ENCODE measurements around the gene PHLPP2. TPM values are rescaled to one million over a fixed set of nuclear protein-coding genes. Genes with fewer than 3 reads are reported as not detected.

PHLPP2 gene
- total RNA-seq, 1 donor from 2014 or later: 6.6 TPM

GRCh38 chr16:71727551-71728324 is 3.2 kb upstream of the PHLPP2 start:
- H3K27me3 ChIP-seq (ENCODE audit: low read depth): no peaks in the 10 kb centered on the region
- no peak overlapping the region for H3K27ac ChIP-seq
- H3K4me3 ChIP-seq: no peak overlapping the region
- H3K9me3 ChIP-seq: no peaks in the 10 kb centered on the region
- no peak for TF ChIP-seq CTCF (IDR thresholded peaks at IDR 0.05)
- DNase-seq (no peak), ATAC-seq (no peak)
- intact Hi-C loops (cut with DNase I): no loop called here
- H3K36me3 ChIP-seq: peaks cover 40% of the 10 kb centered on the region
- H3K4me1 ChIP-seq: peaks cover 25% of the 10 kb centered on the region

GRCh38 chr16:71726476-71727315 is 2.2 kb upstream of the PHLPP2 start:
- DNase-seq: no peak
- no peak overlapping the region for H3K4me3 ChIP-seq
- TF ChIP-seq CTCF (IDR thresholded peaks at IDR 0.05): no peak
- H3K36me3 ChIP-seq: peaks cover 30% of the 10 kb centered on the region
- intact Hi-C loops (cut with DNase I): no loop called here
- no peaks in the 10 kb centered on the region for H3K27me3 ChIP-seq (ENCODE audit: low read depth)
- peaks cover 33% of the 10 kb centered on the region for H3K4me1 ChIP-seq
- no peaks in the 10 kb centered on the region for H3K9me3 ChIP-seq
- peak overlapping the region; percentile 36 for H3K27ac ChIP-seq
- no peak for ATAC-seq

GRCh38 chr16:71723537-71724319 is 773 bp downstream of the PHLPP2 start:
- ATAC-seq (peak; percentile 94 to 95), DNase-seq (peak; percentile 80)
- peaks cover 33% of the 10 kb centered on the region for H3K4me1 ChIP-seq
- no peak for TF ChIP-seq CTCF (IDR thresholded peaks at IDR 0.05)
- H3K27me3 ChIP-seq (ENCODE audit: low read depth): no peaks in the 10 kb centered on the region
- intact Hi-C loops (cut with DNase I): no loop called here
- H3K4me3 ChIP-seq: peak overlapping the region; percentile 89
- H3K27ac ChIP-seq: peak overlapping the region; percentile 90
- H3K36me3 ChIP-seq: peaks cover 2% of the 10 kb centered on the region
- H3K9me3 ChIP-seq: no peaks in the 10 kb centered on the region

GRCh38 chr16:71722801-71723536 is 1.5 kb downstream of the PHLPP2 start:
- intact Hi-C loops (cut with DNase I): no loop called here
- ATAC-seq: peak; percentile 68 to 73
- Histone ChIP-seq H3K27ac (peak overlapping the region; percentile 90), H3K27me3 (ENCODE audit: low read depth) (no peaks in the 10 kb centered on the region), H3K36me3 (no peaks in the 10 kb centered on the region), H3K9me3 (no peaks in the 10 kb centered on the region), H3K4me1 (peaks cover 33% of the 10 kb centered on the region), H3K4me3 (peak overlapping the region; percentile 89)
- DNase-seq: peak; percentile 70
- no peak for TF ChIP-seq CTCF (IDR thresholded peaks at IDR 0.05)
